HG02884 (cell line): ENCODE data around the gene SCRN3.

ENCODE experiments used
- ATAC-seq: cut with Tn5 transposase; IDR thresholded peaks from one replicate; pipeline ENCODE4 v1.9.1; 2021; ENCODE audit warnings: mild to moderate bottlenecking, moderate library complexity; ENCODE audit not compliant: unreplicated experiment

The SCRN3 gene

DNA sequence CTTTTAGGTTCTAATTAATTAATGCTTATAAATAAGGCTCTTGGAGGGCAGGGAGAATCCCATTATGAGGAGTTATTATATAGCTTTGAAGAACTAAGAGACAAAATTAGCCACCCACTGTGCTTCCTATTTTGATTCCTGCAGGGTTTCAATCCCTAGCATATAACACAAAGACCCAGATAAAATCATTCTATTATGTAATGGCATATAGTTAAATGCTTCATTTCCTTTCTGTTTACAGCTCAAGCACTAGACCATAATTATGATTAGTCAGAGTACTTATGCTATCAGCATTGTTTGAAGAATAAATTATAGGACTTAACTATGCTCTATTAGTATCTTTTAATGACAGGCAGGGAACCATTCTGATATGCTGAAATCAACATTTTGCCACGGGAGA, 82.2 kb downstream of the SCRN3 start:
- ATAC-seq, result no peak
